ENCODE results near the gene SPI1. TPM values are rescaled to one million over a fixed set of nuclear protein-coding genes. Genes with fewer than 3 reads are reported as not detected.

SPI1 gene
- total and polyA plus RNA-seq, 2 donors (not counting 3 experiments of a cell fraction or from before 2014, with no cell fraction given): not detected

DNA sequence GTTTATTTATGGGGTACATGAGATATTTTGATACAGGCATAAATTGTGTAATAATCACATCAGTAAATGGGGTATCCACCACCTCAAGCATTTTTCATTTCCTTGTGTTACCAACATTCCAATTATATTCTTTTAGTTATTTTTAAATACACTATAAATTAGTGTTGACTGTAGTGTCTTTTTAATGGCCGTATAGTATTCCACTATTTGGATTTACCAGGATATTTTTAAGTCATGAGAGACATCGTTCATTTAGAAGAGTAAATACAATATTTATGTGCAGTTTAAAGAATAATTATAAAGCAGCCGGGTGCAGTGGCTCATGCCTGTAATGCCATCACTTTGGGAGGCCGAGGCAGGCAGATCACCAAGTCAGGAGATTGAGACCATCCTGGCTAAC, 6.2 kb upstream of the SPI1 start:
- DNase-seq (ENCODE audit: low read depth, low spot score) (no peak), FAIRE-seq (peak; percentile 38)
- intact Hi-C loops (cut with micrococcal nuclease) (no loop called here), dilution Hi-C loops (cut with MboI; ENCODE audit: extremely low pct_ligation_motif_present, low sequenced_read_pairs) (no loop called here)
- Histone ChIP-seq H3K9ac (replicated peaks; ENCODE audit: extremely low read depth, insufficient read depth, low read length) (no peak overlapping the region), H3K27ac (ENCODE audit: insufficient read depth, low read depth, low read length) (no peak overlapping the region), H3K79me2 (ENCODE audit: control insufficient read depth, insufficient read depth, low read length) (no peaks in the 10 kb centered on the region), H2AFZ (ENCODE audit: low read depth, low read length) (no peak overlapping the region), H3K9me1 (replicated peaks; ENCODE audit: control insufficient read depth, extremely low read depth, insufficient read depth, low read length) (no peaks in the 10 kb centered on the region), H3K27me3 (ENCODE audit: control insufficient read depth in 2 of 2, insufficient read depth in 2 of 2, low read length in 2 of 2) (no peaks in the 10 kb centered on the region), H3K4me2 (ENCODE audit: insufficient read depth, low read length) (no peak overlapping the region), H3K4me1 (ENCODE audit: control insufficient read depth, extremely low read depth, insufficient read depth, low read length) (no peaks in the 10 kb centered on the region), H3K9me3 (replicated peaks; ENCODE audit: control insufficient read depth, insufficient read depth, low read length) (no peaks in the 10 kb centered on the region), H3K36me3 (ENCODE audit: control insufficient read depth in 2 of 2, extremely low read depth in 1 of 2, insufficient read depth in 2 of 2, low read length in 2 of 2) (no peaks in the 10 kb centered on the region), H3K4me3 (replicated peaks in 1 of 3; ENCODE audit: insufficient read depth in 1 of 3, low read depth in 1 of 3, low read length in 3 of 3) (no peak overlapping the region), H4K20me1 (replicated peaks; ENCODE audit: control insufficient read depth, extremely low read depth, insufficient read depth, low read length) (no peaks in the 10 kb centered on the region)
- ChIA-PET POLR2A (no interaction called here), CTCF (no interaction called here)
- no peak for TF ChIP-seq FOS (IDR thresholded peaks at IDR 0.05; ENCODE audit: borderline replicate concordance, insufficient read depth, low read length)
- no TSS peak for BruUV-seq (replicated peaks)

DNA sequence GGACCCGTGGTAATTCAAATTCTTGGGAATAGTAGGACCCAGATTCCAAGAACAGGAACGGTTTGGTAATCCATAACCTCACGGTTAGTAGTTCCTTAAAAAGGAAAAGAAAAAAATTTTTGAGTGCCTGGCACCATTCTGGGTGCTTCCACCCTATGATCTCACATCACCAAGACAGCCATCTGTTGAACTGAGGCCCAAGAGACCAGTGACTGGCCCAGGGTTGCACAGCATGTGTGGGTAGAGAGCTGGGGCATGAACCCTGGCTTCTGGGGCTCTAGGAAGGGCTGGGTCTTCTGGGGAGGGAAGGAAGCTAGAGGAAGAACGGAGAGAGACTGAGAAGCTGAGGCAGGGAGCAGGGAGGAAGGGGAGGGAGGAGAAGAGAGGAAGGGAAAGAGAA, 4.7 kb upstream of the SPI1 start:
- Histone ChIP-seq H3K4me1 (ENCODE audit: control insufficient read depth, extremely low read depth, insufficient read depth, low read length) (no peaks in the 10 kb centered on the region), H2AFZ (ENCODE audit: low read depth, low read length) (no peak overlapping the region), H3K36me3 (ENCODE audit: control insufficient read depth in 2 of 2, extremely low read depth in 1 of 2, insufficient read depth in 2 of 2, low read length in 2 of 2) (no peaks in the 10 kb centered on the region), H3K9ac (replicated peaks; ENCODE audit: extremely low read depth, insufficient read depth, low read length) (no peak overlapping the region), H3K27me3 (ENCODE audit: control insufficient read depth in 2 of 2, insufficient read depth in 2 of 2, low read length in 2 of 2) (no peaks in the 10 kb centered on the region), H3K4me2 (ENCODE audit: insufficient read depth, low read length) (no peak overlapping the region), H3K79me2 (ENCODE audit: control insufficient read depth, insufficient read depth, low read length) (no peaks in the 10 kb centered on the region), H3K9me1 (replicated peaks; ENCODE audit: control insufficient read depth, extremely low read depth, insufficient read depth, low read length) (no peaks in the 10 kb centered on the region), H3K4me3 (replicated peaks in 1 of 3; ENCODE audit: insufficient read depth in 1 of 3, low read depth in 1 of 3, low read length in 3 of 3) (no peak overlapping the region), H3K27ac (ENCODE audit: insufficient read depth, low read depth, low read length) (no peak overlapping the region), H3K9me3 (replicated peaks; ENCODE audit: control insufficient read depth, insufficient read depth, low read length) (no peaks in the 10 kb centered on the region), H4K20me1 (replicated peaks; ENCODE audit: control insufficient read depth, extremely low read depth, insufficient read depth, low read length) (no peaks in the 10 kb centered on the region)
- DNase-seq (ENCODE audit: low read depth, low spot score) (no peak), FAIRE-seq (no peak)
- TF ChIP-seq, protein P1, sequence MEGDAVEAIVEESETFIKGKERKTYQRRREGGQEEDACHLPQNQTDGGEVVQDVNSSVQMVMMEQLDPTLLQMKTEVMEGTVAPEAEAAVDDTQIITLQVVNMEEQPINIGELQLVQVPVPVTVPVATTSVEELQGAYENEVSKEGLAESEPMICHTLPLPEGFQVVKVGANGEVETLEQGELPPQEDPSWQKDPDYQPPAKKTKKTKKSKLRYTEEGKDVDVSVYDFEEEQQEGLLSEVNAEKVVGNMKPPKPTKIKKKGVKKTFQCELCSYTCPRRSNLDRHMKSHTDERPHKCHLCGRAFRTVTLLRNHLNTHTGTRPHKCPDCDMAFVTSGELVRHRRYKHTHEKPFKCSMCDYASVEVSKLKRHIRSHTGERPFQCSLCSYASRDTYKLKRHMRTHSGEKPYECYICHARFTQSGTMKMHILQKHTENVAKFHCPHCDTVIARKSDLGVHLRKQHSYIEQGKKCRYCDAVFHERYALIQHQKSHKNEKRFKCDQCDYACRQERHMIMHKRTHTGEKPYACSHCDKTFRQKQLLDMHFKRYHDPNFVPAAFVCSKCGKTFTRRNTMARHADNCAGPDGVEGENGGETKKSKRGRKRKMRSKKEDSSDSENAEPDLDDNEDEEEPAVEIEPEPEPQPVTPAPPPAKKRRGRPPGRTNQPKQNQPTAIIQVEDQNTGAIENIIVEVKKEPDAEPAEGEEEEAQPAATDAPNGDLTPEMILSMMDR (IDR thresholded peaks at IDR 0.05; ENCODE audit: extremely low read depth in 1 of 2, insufficient read depth in 1 of 2, low read depth in 1 of 2, low read length in 2 of 2): no peak
- TF ChIP-seq POLR2A (IDR thresholded peaks at IDR 0.05; ENCODE audit: low read depth, low read length) (no peak), POLR2AphosphoS5 (IDR thresholded peaks at IDR 0.05; ENCODE audit: insufficient read depth, low read depth, low read length) (no peak), MYC (IDR thresholded peaks at IDR 0.05; ENCODE audit: low read depth, low read length) (no peak), JUN (IDR thresholded peaks at IDR 0.05; ENCODE audit: borderline replicate concordance, insufficient read depth, insufficient read length, low read depth) (no peak), EZH2 (IDR thresholded peaks at IDR 0.05; ENCODE audit: borderline replicate concordance, low read depth, low read length, severe bottlenecking) (no peak), FOS (IDR thresholded peaks at IDR 0.05; ENCODE audit: borderline replicate concordance, insufficient read depth, low read length) (no peak), GATA2 (IDR thresholded peaks at IDR 0.05; ENCODE audit: insufficient read depth, insufficient read length, low read depth, low read length) (no peak)
- TF ChIP-seq, protein P2, sequence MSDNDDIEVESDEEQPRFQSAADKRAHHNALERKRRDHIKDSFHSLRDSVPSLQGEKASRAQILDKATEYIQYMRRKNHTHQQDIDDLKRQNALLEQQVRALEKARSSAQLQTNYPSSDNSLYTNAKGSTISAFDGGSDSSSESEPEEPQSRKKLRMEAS (IDR thresholded peaks at IDR 0.05; ENCODE audit: insufficient read depth, insufficient read length): no peak
- dilution Hi-C loops (cut with MboI; ENCODE audit: extremely low pct_ligation_motif_present, low sequenced_read_pairs) (no loop called here), intact Hi-C loops (cut with micrococcal nuclease) (no loop called here)
- no TSS peak for BruUV-seq (replicated peaks)
- POLR2A ChIA-PET: no interaction called here
- CTCF ChIA-PET: interaction anchor here (2.1 kb wide), 1 partner anchor 9 kb away, joined by 7 read pairs; no protein-coding TSS in a partner anchor
